Lung (tissue), 12 donors: Measurements from ENCODE around the gene PIK3AP1. TPM values are rescaled to one million over a fixed set of nuclear protein-coding genes. Genes with fewer than 3 reads are reported as not detected.

Experiments
- ATAC-seq: fragments of 200-7000 bp; cut with Tn5 transposase; one replicate; pipeline ENCODE4 v1.9.1; 2020; ENCODE audit warnings: moderate number of reproducible peaks; ENCODE audit not compliant: insufficient read depth, low FRiP score
- DNase-seq, 3 donors: peaks; one replicate each; pipeline ENCODE4 v3.0.0-alpha.2; 2013 to 2017
- H3K27ac ChIP-seq, 2 donors: one replicate each; pipeline ENCODE4 v1.5.1; 2013; ENCODE audit warnings: mild to moderate bottlenecking in 2 of 2, moderate library complexity in 2 of 2, control low read depth in 1 of 2, inconsistent platforms in 1 of 2, low read depth in 1 of 2, low read length in 1 of 2
- H3K27me3 ChIP-seq, 3 donors: one replicate each; pipeline ENCODE4 v1.5.1; 2013; ENCODE audit warnings: low read length in 2 of 3; ENCODE audit not compliant: control insufficient read depth in 3 of 3, insufficient read depth in 3 of 3
- H3K36me3 ChIP-seq, 4 donors: one replicate each; pipeline ENCODE4 v1.5.1; 2013; ENCODE audit warnings: low read length in 4 of 4, mild to moderate bottlenecking in 1 of 4, moderate library complexity in 1 of 4; ENCODE audit not compliant: control insufficient read depth in 4 of 4, insufficient read depth in 4 of 4
- H3K4me1 ChIP-seq, 5 donors: one replicate each; pipeline ENCODE4 v1.5.1; 2013; ENCODE audit warnings: low read length in 5 of 5, mild to moderate bottlenecking in 2 of 5, moderate library complexity in 1 of 5; ENCODE audit not compliant: control insufficient read depth in 5 of 5, insufficient read depth in 5 of 5
- H3K4me3 ChIP-seq: one replicate; pipeline ENCODE4 v1.5.1; 2013; ENCODE audit warnings: mild to moderate bottlenecking, control low read depth, moderate library complexity
- H3K9ac ChIP-seq, 2 donors: one replicate each; pipeline ENCODE4 v1.5.1; 2013; ENCODE audit warnings: low read length in 2 of 2, control low read depth in 1 of 2; ENCODE audit not compliant: insufficient read depth in 1 of 2
- H3K9me3 ChIP-seq, 4 donors: one replicate each; pipeline ENCODE4 v1.5.1; 2013; ENCODE audit warnings: low read length in 3 of 4, mild to moderate bottlenecking in 1 of 4, moderate library complexity in 1 of 4; ENCODE audit not compliant: control insufficient read depth in 4 of 4, insufficient read depth in 3 of 4
- CTCF ChIP-seq: IDR thresholded peaks from 2 replicates; pipeline ENCODE4 v1.5.1; 2012; ENCODE audit warnings: mild to moderate bottlenecking; ENCODE audit errors: control extremely low read depth, extremely low read depth
- WGBS, 2 donors: extraction: QIAGEN DNeasy Blood & Tissue Kit; methylation state at CpG; one replicate each; pipeline ENCODE4 v1.1.7; 2013; 5-methylcytosine and 5-hydroxymethylcytosine counted together
- polyA plus RNA-seq, 2 donors: library from polyadenylated mRNA; stranded (reverse); fragments of 200-250 nt; gene quantifications; one replicate each; pipeline ENCODE4 v1.2.1, GENCODE V29; 2013
- total RNA-seq, 2 donors: library from RNA; depleted of rRNA in 1 of 2; stranded (reverse); fragments of >200 nt in 1 of 2; gene quantifications; one replicate each; pipeline ENCODE4 v1.2.1, GENCODE V29; 2014 to 2021
- donor health status: control.
- donor health status: control.
- donor health status: Bipolar disorder and iron deficiency.
- donor health status: healthy.
- donor health status: DM: yes; HTN: yes; CAD: no.

PIK3AP1 gene
- total and polyA plus RNA-seq, 4 donors = 7.3 to 120 (median 30.4) TPM

GRCh38 chr10:96608805-96609204, 111.5 kb downstream of the PIK3AP1 start:
- no peaks in the 10 kb centered on the region for H3K27me3 ChIP-seq
- peaks cover 0 to 2% (median 0%) of the 10 kb centered on the region in 4 donors for H3K9me3 ChIP-seq
- no peak overlapping the region for H3K4me3 ChIP-seq
- no peak for TF ChIP-seq CTCF
- WGBS, 2 donors = 81 to 91% methylated on average over 5 of the region's 5 CpGs
- peaks cover 0 to 6% (median 0%) of the 10 kb centered on the region in 5 donors for H3K4me1 ChIP-seq
- no peak overlapping the region for H3K27ac ChIP-seq
- H3K9ac ChIP-seq = no peak overlapping the region
- H3K36me3 ChIP-seq = peaks cover 0 to 4% (median 0%) of the 10 kb centered on the region in 4 donors
- DNase-seq = no peak
- ATAC-seq = no peak

GRCh38 chr10:96608262-96608661, 112.1 kb downstream of the PIK3AP1 start:
- H3K4me3 ChIP-seq = no peak overlapping the region
- H3K9me3 ChIP-seq = no peaks in the 10 kb centered on the region
- peaks cover 0 to 6% (median 0%) of the 10 kb centered on the region in 5 donors for H3K4me1 ChIP-seq
- no peak overlapping the region for H3K27ac ChIP-seq
- no peak for DNase-seq
- no peak for TF ChIP-seq CTCF
- H3K27me3 ChIP-seq = no peaks in the 10 kb centered on the region
- H3K9ac ChIP-seq = no peak overlapping the region
- peaks cover 0 to 3% (median 0%) of the 10 kb centered on the region in 4 donors for H3K36me3 ChIP-seq
- no peak for ATAC-seq
- WGBS, 2 donors = 88 to 96% methylated on average over 3 of the region's 3 CpGs

- ATAC-seq = no peak
- Histone ChIP-seq H3K4me3 (no peak overlapping the region), H3K9ac (no peak overlapping the region), H3K27ac (no peak overlapping the region), H3K9me3 (no peaks in the 10 kb centered on the region), H3K27me3 (no peaks in the 10 kb centered on the region), H3K4me1 (peaks cover 0 to 6% (median 0%) of the 10 kb centered on the region in 5 donors), H3K36me3 (peaks cover 0 to 3% (median 0%) of the 10 kb centered on the region in 4 donors)
- TF ChIP-seq CTCF = no peak
- no peak for DNase-seq
- 94 to 100% methylated on average over 1 of the region's 1 CpG for WGBS, 2 donors
Measured at GRCh38 chr10:96606946-96607345, 113.4 kb downstream of the PIK3AP1 start.

GRCh38 chr10:96606216-96606615, 114.1 kb downstream of the PIK3AP1 start:
- 89 to 98% methylated on average over 4 of the region's 4 CpGs for WGBS, 2 donors
- ATAC-seq = no peak
- H3K36me3 ChIP-seq = peaks cover 0 to 3% (median 0%) of the 10 kb centered on the region in 4 donors

More at GRCh38 chr10:96606216-96606615, 114.1 kb downstream of the PIK3AP1 start:
- no peak for TF ChIP-seq CTCF
- peaks cover 0 to 6% (median 0%) of the 10 kb centered on the region in 5 donors for H3K4me1 ChIP-seq
- no peaks in the 10 kb centered on the region for H3K27me3 ChIP-seq
- H3K4me3 ChIP-seq = no peak overlapping the region
- H3K27ac ChIP-seq = no peak overlapping the region
- no peak for DNase-seq
- no peaks in the 10 kb centered on the region for H3K9me3 ChIP-seq
- no peak overlapping the region for H3K9ac ChIP-seq
